ENCODE results near the gene PLLP. TPM values are rescaled to one million over a fixed set of nuclear protein-coding genes. Genes with fewer than 3 reads are reported as not detected.

Gene PLLP
- total RNA-seq, 1 experiment from 2014 or later = 0.72 TPM

GRCh38 chr16:57263541-57264351 is 20.7 kb downstream of the PLLP start:
- ATAC-seq = no peak
- no peaks in the 10 kb centered on the region for H3K36me3 ChIP-seq (ENCODE audit: control insufficient read depth, insufficient read depth, low read length)
- H3K27ac ChIP-seq (ENCODE audit: low read length) = no peak overlapping the region
- CTCF ChIA-PET = no interaction called here
- no TSS peak for BruUV-seq (replicated peaks)
- TF ChIP-seq POLR2AphosphoS5 (IDR thresholded peaks at IDR 0.05; ENCODE audit: low read depth, low read length) = no peak
- TF ChIP-seq CTCF (IDR thresholded peaks at IDR 0.05) = no peak
- TF ChIP-seq, protein P1, sequence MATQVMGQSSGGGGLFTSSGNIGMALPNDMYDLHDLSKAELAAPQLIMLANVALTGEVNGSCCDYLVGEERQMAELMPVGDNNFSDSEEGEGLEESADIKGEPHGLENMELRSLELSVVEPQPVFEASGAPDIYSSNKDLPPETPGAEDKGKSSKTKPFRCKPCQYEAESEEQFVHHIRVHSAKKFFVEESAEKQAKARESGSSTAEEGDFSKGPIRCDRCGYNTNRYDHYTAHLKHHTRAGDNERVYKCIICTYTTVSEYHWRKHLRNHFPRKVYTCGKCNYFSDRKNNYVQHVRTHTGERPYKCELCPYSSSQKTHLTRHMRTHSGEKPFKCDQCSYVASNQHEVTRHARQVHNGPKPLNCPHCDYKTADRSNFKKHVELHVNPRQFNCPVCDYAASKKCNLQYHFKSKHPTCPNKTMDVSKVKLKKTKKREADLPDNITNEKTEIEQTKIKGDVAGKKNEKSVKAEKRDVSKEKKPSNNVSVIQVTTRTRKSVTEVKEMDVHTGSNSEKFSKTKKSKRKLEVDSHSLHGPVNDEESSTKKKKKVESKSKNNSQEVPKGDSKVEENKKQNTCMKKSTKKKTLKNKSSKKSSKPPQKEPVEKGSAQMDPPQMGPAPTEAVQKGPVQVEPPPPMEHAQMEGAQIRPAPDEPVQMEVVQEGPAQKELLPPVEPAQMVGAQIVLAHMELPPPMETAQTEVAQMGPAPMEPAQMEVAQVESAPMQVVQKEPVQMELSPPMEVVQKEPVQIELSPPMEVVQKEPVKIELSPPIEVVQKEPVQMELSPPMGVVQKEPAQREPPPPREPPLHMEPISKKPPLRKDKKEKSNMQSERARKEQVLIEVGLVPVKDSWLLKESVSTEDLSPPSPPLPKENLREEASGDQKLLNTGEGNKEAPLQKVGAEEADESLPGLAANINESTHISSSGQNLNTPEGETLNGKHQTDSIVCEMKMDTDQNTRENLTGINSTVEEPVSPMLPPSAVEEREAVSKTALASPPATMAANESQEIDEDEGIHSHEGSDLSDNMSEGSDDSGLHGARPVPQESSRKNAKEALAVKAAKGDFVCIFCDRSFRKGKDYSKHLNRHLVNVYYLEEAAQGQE (IDR thresholded peaks at IDR 0.05; ENCODE audit: insufficient read depth in 1 of 2, low read depth in 2 of 2, low read length in 1 of 2) = no peak
- no peak for TF ChIP-seq SIN3A (IDR thresholded peaks at IDR 0.05; ENCODE audit: borderline replicate concordance, insufficient read depth, low read depth, low read length)
- no peak for TF ChIP-seq TCF7L2 (IDR thresholded peaks at IDR 0.05; ENCODE audit: low read depth, low read length)
- no peak overlapping the region for H3K4me3 ChIP-seq (ENCODE audit: low read depth in 2 of 2, low read length in 2 of 2)
- POLR2A ChIA-PET = no interaction called here
- H3K9me3 ChIP-seq (ENCODE audit: control insufficient read depth, insufficient read depth, low read depth, low read length) = no peaks in the 10 kb centered on the region
- no peaks in the 10 kb centered on the region for H3K27me3 ChIP-seq (ENCODE audit: control insufficient read depth, insufficient read depth, low read length)
- intact Hi-C loops (cut with micrococcal nuclease; ENCODE audit: unreplicated experiment) (no loop called here), in situ Hi-C loops (cut with HindIII; ENCODE audit: low pct_unique_long_range_greater_than_20kb, low sequenced_read_pairs) (no loop called here)
- no peak for DNase-seq (ENCODE audit: low read depth, low spot score)
- peaks cover 6% of the 10 kb centered on the region for H3K4me1 ChIP-seq (ENCODE audit: control insufficient read depth, insufficient read depth, low read length)

DNA sequence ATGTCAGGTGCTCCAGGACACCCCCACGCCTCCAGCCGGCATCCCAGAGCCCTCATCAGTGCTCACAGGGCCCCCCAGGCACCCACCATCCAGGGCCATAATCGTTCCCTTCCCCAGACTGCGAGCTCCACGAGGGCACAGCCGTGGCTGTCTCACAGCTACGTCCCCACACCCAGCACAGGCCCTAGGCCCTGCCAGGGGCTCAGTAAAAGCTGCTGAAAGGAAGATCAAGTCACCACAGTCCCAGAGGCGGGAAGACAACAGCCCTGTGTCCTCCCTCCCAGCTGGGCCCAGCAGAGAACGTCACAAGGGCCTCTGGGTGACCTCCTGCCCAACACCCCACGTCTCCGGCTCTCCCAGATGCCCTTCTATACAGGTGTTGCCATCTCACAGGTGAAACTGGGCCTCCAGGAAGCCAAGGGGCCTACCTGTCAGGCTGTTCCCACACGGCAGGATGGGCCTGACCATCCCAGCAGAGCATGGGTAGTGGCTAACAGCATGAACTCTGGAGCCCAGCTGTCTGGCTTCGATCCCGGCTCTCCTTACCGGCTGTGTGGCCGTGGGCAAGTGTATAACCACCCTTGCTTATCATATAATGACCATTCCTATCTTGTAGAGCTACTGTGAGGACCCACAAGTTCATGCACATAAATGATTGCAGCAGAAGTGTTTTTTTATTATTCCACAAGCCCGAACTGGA is 21.5 kb downstream of the PLLP start:
- Histone ChIP-seq H3K9me3 (ENCODE audit: control insufficient read depth, insufficient read depth, low read depth, low read length) (no peaks in the 10 kb centered on the region), H3K4me3 (ENCODE audit: low read depth in 2 of 2, low read length in 2 of 2) (no peak overlapping the region), H3K27me3 (ENCODE audit: control insufficient read depth, insufficient read depth, low read length) (no peaks in the 10 kb centered on the region), H3K27ac (ENCODE audit: low read length) (no peak overlapping the region), H3K36me3 (ENCODE audit: control insufficient read depth, insufficient read depth, low read length) (no peaks in the 10 kb centered on the region), H3K4me1 (ENCODE audit: control insufficient read depth, insufficient read depth, low read length) (peaks cover 6% of the 10 kb centered on the region)
- TF ChIP-seq TCF7L2 (IDR thresholded peaks at IDR 0.05; ENCODE audit: low read depth, low read length) (no peak), CTCF (IDR thresholded peaks at IDR 0.05) (no peak), POLR2AphosphoS5 (IDR thresholded peaks at IDR 0.05; ENCODE audit: low read depth, low read length) (no peak), SIN3A (IDR thresholded peaks at IDR 0.05; ENCODE audit: borderline replicate concordance, insufficient read depth, low read depth, low read length) (no peak)
- TF ChIP-seq, protein P1 (IDR thresholded peaks at IDR 0.05; ENCODE audit: insufficient read depth in 1 of 2, low read depth in 2 of 2, low read length in 1 of 2) = no peak
- in situ Hi-C loops (cut with HindIII; ENCODE audit: low pct_unique_long_range_greater_than_20kb, low sequenced_read_pairs) (no loop called here), intact Hi-C loops (cut with micrococcal nuclease; ENCODE audit: unreplicated experiment) (no loop called here)
- ATAC-seq (no peak), DNase-seq (ENCODE audit: low read depth, low spot score) (no peak)
- ChIA-PET CTCF (interaction anchor here (0.6 kb wide), 1 partner anchor 18 kb away, joined by 3 read pairs; no protein-coding TSS in a partner anchor), POLR2A (interaction anchor here (0.7 kb wide), 2 partner anchors 92 to 282 kb away, joined by 3 read pairs; no protein-coding TSS in a partner anchor)
- BruUV-seq (replicated peaks) = no TSS peak
